ENCODE measurements around the gene PROKR2. TPM values are rescaled to one million over a fixed set of nuclear protein-coding genes. Genes with fewer than 3 reads are reported as not detected.

The PROKR2 gene
- not detected for total RNA-seq

GRCh38 chr20:5316188-5317158 is at the start of gene PROKR2:
Gene PROKR2 (minus strand): TSS chr20:5316954. CDS start chr20:5314369, 2,585 bp downstream.

Small RNA genes lying within 50 kb of the gene (small RNA-seq; reads per million reads assigned to genes)
- gene RNA5-8SP7: 0 reads per million in 2 donors

Other genes with a start within 250 kb of the PROKR2 start
- 10 to 100 TPM; 80.3 to 81.9 TPM for gene TMEM230, start 203.9 kb downstream of the PROKR2 start, total RNA-seq
- gene PCNA, start 197.0 kb downstream of the PROKR2 start, total RNA-seq: 100 to 1,000 TPM; 131 to 369 TPM
- 10 to 100 TPM; 44.7 to 60.9 TPM for gene CDS2, start 189.9 kb downstream of the PROKR2 start, total RNA-seq

Data from melanocyte of skin (primary cell).